Adrenal gland (tissue), 12 donors: ENCODE results near the gene FZD8. TPM values are rescaled to one million over a fixed set of nuclear protein-coding genes. Genes with fewer than 3 reads are reported as not detected.

Experiments used
- DNase-seq, 7 donors: peaks; one replicate each; pipeline ENCODE4 v3.0.0-alpha.2; 2019 to 2020
- H3K27ac ChIP-seq, 5 donors: fragments of 200-600 bp; sonication (generic) in 4 of 5; 1 replicate in 3 of 5; 2 replicates in 2 of 5; pipeline versions ENCODE4 v1.5.1 to v1.8.0; 2016 to 2020; ENCODE audit warnings: mild to moderate bottlenecking in 1 of 5
- H3K27me3 ChIP-seq: fragments of 200-600 bp; 2 replicates; pipeline ENCODE4 v1.8.0; 2021
- H3K36me3 ChIP-seq, 2 donors: fragments of 200-600 bp; replicated peaks in 1 of 2; 1 replicate in 1 of 2; 2 replicates in 1 of 2; pipeline versions ENCODE4 v1.5.1 to v1.8.0; 2018 to 2022
- H3K4me1 ChIP-seq, 2 donors: fragments of 200-600 bp; replicated peaks in 1 of 2; 1 replicate in 1 of 2; 2 replicates in 1 of 2; pipeline versions ENCODE4 v1.5.1 to v1.8.0; 2018 to 2021
- H3K4me3 ChIP-seq, 4 donors: fragments of 200-600 bp; sonication (generic) in 3 of 4; one replicate each; pipeline ENCODE4 v1.5.1; 2016 to 2018
- H3K9me3 ChIP-seq, 3 donors: fragments of 200-600 bp; sonication (generic) in 1 of 3; replicated peaks in 1 of 3; 1 replicate in 2 of 3; 2 replicates in 1 of 3; pipeline versions ENCODE4 v1.5.1 to v1.8.0; 2016 to 2021
- CTCF ChIP-seq, 6 experiments: fragments of 450-650 bp in 4 of 6; fragments of 200-600 bp in 2 of 6; sonication (generic) in 1 of 6; IDR thresholded peaks; 1 replicate in 5 of 6; 2 replicates in 1 of 6; pipeline versions ENCODE4 v1.5.1 to v1.8.0; 2016 to 2021; ENCODE audit warnings: antibody characterized with exemption in 6 of 6, mild to moderate bottlenecking in 2 of 6, moderate library complexity in 1 of 6
- POLR2A ChIP-seq, 2 donors: fragments of 450-650 bp; IDR thresholded peaks; one replicate each; pipeline ENCODE4 v1.6.1; 2017; ENCODE audit warnings: antibody characterized with exemption in 2 of 2, mild to moderate bottlenecking in 2 of 2, moderate library complexity in 1 of 2
- WGBS, 4 donors: extraction: QIAGEN DNeasy Blood & Tissue Kit in 2 of 4; methylation state at CpG; one replicate each; pipeline versions ENCODE4 v1.1.5 to v1.1.7; 2013 to 2017; 5-methylcytosine and 5-hydroxymethylcytosine counted together
- intact Hi-C, 2 donors: fragments of 100-400 bp; cut with DNase I; formaldehyde crosslinking; loops; one replicate each; pipeline versions ENCODE4 v1.14.1 to v1.15.0; 2022 to 2023
- polyA plus RNA-seq, 3 donors: library from polyadenylated mRNA; stranded (reverse); fragments of 200-250 nt in 2 of 3; fragments of 350-450 nt in 1 of 3; fragmentation: Illumina TruSeq in 1 of 3; extraction: RNeasy Lipid Tissue Mini Kit (QIAGEN cat#74804) in 1 of 3; gene quantifications; one replicate each; pipeline ENCODE4 v1.2.3, GENCODE V29; 2013 to 2014
- total RNA-seq, 9 donors: library from RNA; depleted of rRNA in 4 of 9; stranded (reverse); fragments of >200 nt in 4 of 9; fragments of 120-200 nt in 1 of 9; fragmentation: NEBNext Ultra II Directional in 1 of 9; extraction: Animal tissue kit (Norgen Biotek cat#: 25700) in 1 of 9; gene quantifications; one replicate each; pipeline versions ENCODE4 v1.1.0 to v1.2.4, GENCODE V29; 2013 to 2023
- donor health status: healthy with polysubstance abuse.
- donor health status: Bipolar disorder and iron deficiency.
- donor health status: DM: yes; HTN: yes; CAD: no.
- donor health status: DM: no; HTN: no; CAD: no.
- donor health status: DM: no; HTN: no; CAD: no.
- donor health status: DM: yes; HTN: yes; CAD: no.

Gene FZD8
- total and polyA plus RNA-seq, 12 donors = 0.97 to 5.9 (median 3.8) TPM

DNA sequence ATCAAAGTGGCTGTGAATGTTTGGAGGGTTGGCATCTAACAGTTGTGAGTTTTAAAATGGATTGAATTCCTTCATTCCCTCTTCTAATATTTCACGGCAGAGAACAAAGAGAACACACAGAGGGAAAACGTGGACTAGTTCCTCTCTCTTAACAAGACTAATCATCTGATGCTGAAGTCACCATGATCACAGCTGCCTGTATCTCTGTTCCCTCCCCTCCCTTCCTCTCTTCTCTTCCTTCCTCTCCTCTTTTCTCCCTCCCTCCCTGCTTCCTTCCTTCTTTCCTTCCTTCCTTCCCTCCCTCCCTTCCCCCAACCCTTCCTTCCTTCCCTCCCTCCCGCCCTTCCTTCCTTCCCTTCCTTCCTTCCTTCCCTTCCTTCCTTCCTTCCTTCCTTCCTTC is 47.0 kb downstream of the FZD8 start:
- Histone ChIP-seq H3K27ac (no peak overlapping the region), H3K4me1 (no peaks in the 10 kb centered on the region), H3K9me3 (no peaks in the 10 kb centered on the region), H3K36me3 (no peaks in the 10 kb centered on the region), H3K27me3 (no peaks in the 10 kb centered on the region), H3K4me3 (no peak overlapping the region)
- intact Hi-C loops = no loop called here
- DNase-seq = no peak
- TF ChIP-seq POLR2A (IDR thresholded peaks at IDR 0.05) (no peak), CTCF (IDR thresholded peaks at IDR 0.05) (no peak)
- 24 to 51% (median 50%) methylated on average over 3 of the region's 3 CpGs for WGBS, 4 donors

DNA sequence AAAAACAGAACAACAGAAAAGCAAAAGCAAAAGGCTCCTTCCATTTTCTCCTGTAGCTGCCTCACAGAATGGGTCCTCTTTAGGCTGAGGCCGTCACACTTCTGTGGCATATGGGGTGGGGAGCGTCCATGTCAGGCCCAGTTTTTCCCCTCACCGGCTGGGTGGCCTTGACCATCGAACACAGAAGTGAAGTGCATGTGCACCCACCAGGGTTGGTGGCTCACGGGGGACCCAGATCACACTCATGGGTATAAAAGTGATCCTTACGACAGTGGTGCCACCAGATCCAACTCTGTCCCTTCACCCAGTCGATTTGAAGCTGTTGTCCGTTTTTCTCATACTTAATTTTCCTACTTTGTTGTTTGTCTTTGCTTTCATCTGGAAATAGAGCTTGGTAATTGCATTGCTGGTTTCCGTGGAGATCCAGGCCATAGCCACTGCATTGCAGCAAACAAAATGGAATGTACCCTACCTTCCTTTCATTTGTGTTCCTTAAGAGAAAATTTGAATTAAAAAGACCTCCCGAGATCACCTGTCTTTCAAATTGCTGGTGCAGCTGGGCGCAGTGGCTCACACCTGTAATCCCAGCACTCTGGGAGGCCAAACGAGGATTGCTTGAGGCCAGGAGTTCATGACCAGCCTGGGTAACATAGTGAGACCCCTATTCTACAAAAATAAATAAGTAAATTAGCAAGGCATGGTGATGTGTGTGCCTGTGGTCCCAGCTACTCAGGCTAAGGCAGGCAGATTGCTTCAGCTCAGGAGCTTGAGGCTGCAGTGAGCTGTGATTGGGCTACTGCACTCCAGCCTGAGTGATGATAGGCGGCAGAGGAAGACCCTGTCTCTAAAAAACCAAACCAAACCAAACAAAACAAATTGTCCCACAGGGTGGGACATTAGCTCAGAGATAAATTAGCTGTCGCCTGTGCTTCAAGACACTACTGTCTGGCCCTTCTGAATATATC is 47.7 kb downstream of the FZD8 start:
- Histone ChIP-seq H3K27me3 (no peaks in the 10 kb centered on the region), H3K27ac (no peak overlapping the region), H3K4me3 (no peak overlapping the region), H3K9me3 (no peaks in the 10 kb centered on the region), H3K36me3 (no peaks in the 10 kb centered on the region), H3K4me1 (no peaks in the 10 kb centered on the region)
- no peak for TF ChIP-seq POLR2A (IDR thresholded peaks at IDR 0.05)
- no peak for TF ChIP-seq CTCF (IDR thresholded peaks at IDR 0.05)
- intact Hi-C loops = no loop called here
- no peak for DNase-seq
- WGBS, 4 donors = 67 to 69% (median 68%) methylated on average over 14 of the region's 14 CpGs

- intact Hi-C loops = no loop called here
- no peak overlapping the region for H3K4me3 ChIP-seq
- 85 to 91% (median 88%) methylated on average over 4 of the region's 4 CpGs for WGBS, 4 donors
- no peaks in the 10 kb centered on the region for H3K36me3 ChIP-seq
- no peak for TF ChIP-seq POLR2A (IDR thresholded peaks at IDR 0.05)
- no peak for TF ChIP-seq CTCF (IDR thresholded peaks at IDR 0.05)
- no peaks in the 10 kb centered on the region for H3K9me3 ChIP-seq
- no peak overlapping the region for H3K27ac ChIP-seq
- no peaks in the 10 kb centered on the region for H3K27me3 ChIP-seq
- no peak for DNase-seq
- no peaks in the 10 kb centered on the region for H3K4me1 ChIP-seq
Observed at GRCh38 chr10:35592441-35592840, 49.7 kb downstream of the FZD8 start.

GRCh38 chr10:35588836-35589235 is 53.3 kb downstream of the FZD8 start:
- H3K4me3 ChIP-seq = no peak overlapping the region
- DNase-seq = no peak
- no peaks in the 10 kb centered on the region for H3K4me1 ChIP-seq
- intact Hi-C loops = no loop called here
- TF ChIP-seq CTCF (IDR thresholded peaks at IDR 0.05) (no peak), POLR2A (IDR thresholded peaks at IDR 0.05) (no peak)
- no peaks in the 10 kb centered on the region for H3K27me3 ChIP-seq
- no peak overlapping the region for H3K27ac ChIP-seq
- H3K9me3 ChIP-seq = no peaks in the 10 kb centered on the region
- no peaks in the 10 kb centered on the region for H3K36me3 ChIP-seq

Other genes with a start within 250 kb of the FZD8 start
- not detected for gene GJD4, start 37.0 kb downstream of the FZD8 start, total RNA-seq
- gene GJD4, start 37.0 kb downstream of the FZD8 start, polyA plus RNA-seq = not detected